Neural cell (in vitro differentiated cells): ENCODE measurements around the gene IDH1. TPM values are rescaled to one million over a fixed set of nuclear protein-coding genes. Genes with fewer than 3 reads are reported as not detected.
"Not testable (repeated sequence)": the region's sequence is repeated elsewhere in the genome, so short reads cannot be mapped to it uniquely, and the experiment has no call there.

Experiments used
- H2AFZ ChIP-seq: fragments of 200-600, 300-800 bp; sonication (generic), shearing (Covaris generic); 2 replicates; pipeline ENCODE4 v1.6.0; 2014; ENCODE audit warnings: low read depth, mild to moderate bottlenecking, antibody characterized with exemption, low read length, moderate library complexity
- H3F3A ChIP-seq: fragments of 200-600 bp; shearing (Covaris generic); 2 replicates; pipeline ENCODE4 v1.6.1; 2016; ENCODE audit warnings: mild to moderate bottlenecking, moderate library complexity, mixed read lengths, antibody characterized with exemption, low read length; ENCODE audit not compliant: insufficient read depth, poor library complexity, severe bottlenecking
- H3K27ac ChIP-seq: fragments of 200-600, 300-800 bp; sonication (generic), shearing (Covaris generic); 2 replicates; pipeline ENCODE4 v1.5.1; 2014; ENCODE audit warnings: mild to moderate bottlenecking, low read length, moderate library complexity
- H3K27me3 ChIP-seq: fragments of 300-800, 200-600 bp; sonication (generic), shearing (Covaris generic); 2 replicates; pipeline ENCODE4 v1.6.0; 2014; ENCODE audit warnings: mild to moderate bottlenecking, low read depth, low read length, moderate library complexity; ENCODE audit not compliant: insufficient read depth
- H3K36me3 ChIP-seq: fragments of 300-800, 200-600 bp; sonication (generic), shearing (Covaris generic); 2 replicates; pipeline ENCODE4 v1.5.1; 2014; ENCODE audit warnings: mild to moderate bottlenecking, antibody characterized with exemption, low read length, moderate library complexity; ENCODE audit not compliant: insufficient read depth
- H3K4me2 ChIP-seq: fragments of 300-800, 200-600 bp; sonication (generic), shearing (Covaris generic); 2 replicates; pipeline ENCODE4 v1.6.0; 2014; ENCODE audit warnings: mild to moderate bottlenecking, low read length
- H3K4me3 ChIP-seq: fragments of 300-800, 200-600 bp; sonication (generic), shearing (Covaris generic); 2 replicates; pipeline ENCODE4 v1.5.1; 2014; ENCODE audit warnings: mild to moderate bottlenecking, low read length, moderate library complexity
- H3K79me2 ChIP-seq: fragments of 200-600 bp; shearing (Covaris generic); replicated peaks from 2 replicates; pipeline ENCODE4 v1.6.0; 2014; ENCODE audit warnings: mild to moderate bottlenecking, low read length, moderate library complexity; ENCODE audit not compliant: insufficient read depth
- H3K9ac ChIP-seq: fragments of 300-800, 200-600 bp; sonication (generic), shearing (Covaris generic); 2 replicates; pipeline ENCODE4 v1.6.1; 2016; ENCODE audit warnings: mild to moderate bottlenecking, low read length, mixed read lengths
- H3K9me2 ChIP-seq: fragments of 200-600 bp; shearing (Covaris generic); 2 replicates; pipeline ENCODE4 v1.6.1; 2016; ENCODE audit warnings: mild to moderate bottlenecking, low read length, mixed read lengths; ENCODE audit not compliant: insufficient read depth
- H3K9me3 ChIP-seq: fragments of 200-600, 300-800 bp; sonication (generic), shearing (Covaris generic); 2 replicates; pipeline ENCODE4 v1.6.1; 2016; ENCODE audit warnings: mild to moderate bottlenecking, mixed run types, low read length, moderate library complexity, mixed read lengths
- H4K20me1 ChIP-seq: fragments of 200-600 bp; shearing (Covaris generic); 2 replicates; pipeline ENCODE4 v1.6.1; 2016; ENCODE audit warnings: mild to moderate bottlenecking, mixed run types; ENCODE audit not compliant: insufficient read depth
- CTCF ChIP-seq: fragments of 450-650 bp; IDR thresholded peaks from 2 replicates; pipeline ENCODE4 v1.5.1; 2014; ENCODE audit warnings: antibody characterized with exemption, mild to moderate bottlenecking, moderate library complexity; ENCODE audit not compliant: poor library complexity, severe bottlenecking
- EP300 ChIP-seq: fragments of 450-650 bp; conservative IDR thresholded peaks from 2 replicates; pipeline ENCODE4 v1.6.1; 2014; ENCODE audit warnings: antibody characterized with exemption, mild to moderate bottlenecking, moderate library complexity; ENCODE audit not compliant: poor library complexity, severe bottlenecking
- EZH2 ChIP-seq: fragments of 200-600, 300-800 bp; shearing (Covaris generic), sonication (generic); IDR thresholded peaks from 2 replicates; pipeline ENCODE4 v1.6.1; 2014; ENCODE audit warnings: antibody characterized with exemption, low read length, borderline replicate concordance, mild to moderate bottlenecking; ENCODE audit not compliant: insufficient read depth, poor library complexity, severe bottlenecking
- MXI1 ChIP-seq: fragments of 450-650 bp; conservative IDR thresholded peaks from 2 replicates; pipeline ENCODE4 v1.6.1; 2014; ENCODE audit warnings: antibody characterized with exemption, mild to moderate bottlenecking; ENCODE audit not compliant: poor library complexity, severe bottlenecking
- POLR2AphosphoS5 ChIP-seq: IDR thresholded peaks from 2 replicates; pipeline ENCODE4 v1.6.1; 2012
- RAD21 ChIP-seq: fragments of 450-650 bp; conservative IDR thresholded peaks from 2 replicates; pipeline ENCODE4 v1.6.1; 2014; ENCODE audit warnings: antibody characterized with exemption, mild to moderate bottlenecking, moderate library complexity
- SMC3 ChIP-seq: fragments of 450-650 bp; conservative IDR thresholded peaks from 2 replicates; pipeline ENCODE4 v1.6.1; 2014; ENCODE audit warnings: antibody characterized with exemption, mild to moderate bottlenecking, moderate library complexity; ENCODE audit not compliant: poor library complexity
- TAF1 ChIP-seq: IDR thresholded peaks from 2 replicates; pipeline ENCODE4 v1.6.1; 2012; ENCODE audit warnings: low read depth
- polyA plus RNA-seq: library from polyadenylated mRNA; depleted of rRNA; stranded (reverse); fragments of >200 nt; gene quantifications from 2 replicates; pipeline ENCODE4 v1.2.3, GENCODE V29; 2014
- TF ChIP-seq, protein P1 (sequence below): IDR thresholded peaks from 2 replicates; pipeline ENCODE4 v1.6.1; 2012; ENCODE audit warnings: borderline replicate concordance

IDH1 gene
- polyA plus RNA-seq, 1 donor from 2014 or later, result 354 TPM

GRCh38 chr2:208256849-208257813, 2.3 kb upstream of the IDH1 start:
- H3K36me3 ChIP-seq, H3K4me3 ChIP-seq, H3K27ac ChIP-seq: not testable (repeated sequence)

DNA sequence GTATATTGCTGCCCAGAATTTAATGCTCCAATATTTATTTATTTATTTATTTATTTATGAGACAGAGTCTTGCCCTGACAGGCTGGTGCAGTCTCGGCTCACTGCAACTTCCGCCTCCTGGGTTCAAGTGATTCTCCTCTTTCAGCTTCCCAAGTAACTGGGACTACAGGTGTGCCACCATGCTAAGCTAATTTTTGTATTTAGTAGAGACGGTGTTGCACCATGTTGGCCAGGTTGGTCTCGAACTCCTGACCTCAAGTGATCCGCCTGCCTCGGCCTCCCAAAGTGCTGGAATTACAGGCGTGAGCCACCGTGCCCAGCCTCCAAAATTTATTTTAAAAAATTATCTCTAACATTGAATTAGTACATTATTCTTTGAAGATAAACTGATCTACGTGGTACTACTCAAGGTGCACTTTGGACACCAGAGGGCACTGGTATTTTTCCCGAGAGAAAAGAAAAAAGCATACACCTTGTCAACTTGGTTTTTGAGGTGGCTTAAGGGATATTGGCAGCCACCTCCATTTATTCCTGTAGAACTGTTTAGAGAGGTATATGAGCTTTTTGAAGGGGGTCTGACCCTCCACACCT, 1.4 kb upstream of the IDH1 start:
- H2AFZ ChIP-seq, result no peak overlapping the region
- H3K27ac ChIP-seq, result no peak overlapping the region
- H4K20me1 ChIP-seq, result no peaks in the 10 kb centered on the region
- peaks cover 27% of the 10 kb centered on the region for H3K79me2 ChIP-seq
- H3K36me3 ChIP-seq, result no peaks in the 10 kb centered on the region
- no peak overlapping the region for H3K4me2 ChIP-seq
- H3K4me3 ChIP-seq, result no peak overlapping the region
- no peaks in the 10 kb centered on the region for H3K9me3 ChIP-seq
- no peaks in the 10 kb centered on the region for H3K27me3 ChIP-seq
- peaks cover 5% of the 10 kb centered on the region for H3F3A ChIP-seq
- no peaks in the 10 kb centered on the region for H3K9me2 ChIP-seq
- H3K9ac ChIP-seq, result no peak overlapping the region
- TF ChIP-seq CTCF, result no peak
- TF ChIP-seq POLR2AphosphoS5, result no peak
- no peak for TF ChIP-seq TAF1
- no peak for TF ChIP-seq RAD21
- TF ChIP-seq EP300, result no peak
- no peak for TF ChIP-seq EZH2
- TF ChIP-seq SMC3, result no peak
- TF ChIP-seq, protein P1, sequence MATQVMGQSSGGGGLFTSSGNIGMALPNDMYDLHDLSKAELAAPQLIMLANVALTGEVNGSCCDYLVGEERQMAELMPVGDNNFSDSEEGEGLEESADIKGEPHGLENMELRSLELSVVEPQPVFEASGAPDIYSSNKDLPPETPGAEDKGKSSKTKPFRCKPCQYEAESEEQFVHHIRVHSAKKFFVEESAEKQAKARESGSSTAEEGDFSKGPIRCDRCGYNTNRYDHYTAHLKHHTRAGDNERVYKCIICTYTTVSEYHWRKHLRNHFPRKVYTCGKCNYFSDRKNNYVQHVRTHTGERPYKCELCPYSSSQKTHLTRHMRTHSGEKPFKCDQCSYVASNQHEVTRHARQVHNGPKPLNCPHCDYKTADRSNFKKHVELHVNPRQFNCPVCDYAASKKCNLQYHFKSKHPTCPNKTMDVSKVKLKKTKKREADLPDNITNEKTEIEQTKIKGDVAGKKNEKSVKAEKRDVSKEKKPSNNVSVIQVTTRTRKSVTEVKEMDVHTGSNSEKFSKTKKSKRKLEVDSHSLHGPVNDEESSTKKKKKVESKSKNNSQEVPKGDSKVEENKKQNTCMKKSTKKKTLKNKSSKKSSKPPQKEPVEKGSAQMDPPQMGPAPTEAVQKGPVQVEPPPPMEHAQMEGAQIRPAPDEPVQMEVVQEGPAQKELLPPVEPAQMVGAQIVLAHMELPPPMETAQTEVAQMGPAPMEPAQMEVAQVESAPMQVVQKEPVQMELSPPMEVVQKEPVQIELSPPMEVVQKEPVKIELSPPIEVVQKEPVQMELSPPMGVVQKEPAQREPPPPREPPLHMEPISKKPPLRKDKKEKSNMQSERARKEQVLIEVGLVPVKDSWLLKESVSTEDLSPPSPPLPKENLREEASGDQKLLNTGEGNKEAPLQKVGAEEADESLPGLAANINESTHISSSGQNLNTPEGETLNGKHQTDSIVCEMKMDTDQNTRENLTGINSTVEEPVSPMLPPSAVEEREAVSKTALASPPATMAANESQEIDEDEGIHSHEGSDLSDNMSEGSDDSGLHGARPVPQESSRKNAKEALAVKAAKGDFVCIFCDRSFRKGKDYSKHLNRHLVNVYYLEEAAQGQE, result no peak
- no peak for TF ChIP-seq MXI1

More at GRCh38 chr2:208256849-208257813, 2.3 kb upstream of the IDH1 start:
- H3F3A ChIP-seq, H2AFZ ChIP-seq, H3K27me3 ChIP-seq, H3K9me3 ChIP-seq, H3K9me2 ChIP-seq, H4K20me1 ChIP-seq, H3K4me2 ChIP-seq, H3K9ac ChIP-seq: not testable (repeated sequence)
- peaks cover 18% of the 10 kb centered on the region for H3K79me2 ChIP-seq
